KMS-11 (cell line): ENCODE measurements around the gene CACNA1S.

ENCODE experiments used
- H2AFZ ChIP-seq: fragments of 200-600 bp; sonication (generic); 2 replicates; pipeline ENCODE4 v1.6.1; 2016; ENCODE audit warnings: antibody characterized with exemption, mixed run types, low read depth
- H3K27ac ChIP-seq: fragments of 200-600 bp; sonication (generic); 2 replicates; pipeline ENCODE4 v1.6.1; 2016; ENCODE audit warnings: mild to moderate bottlenecking, mixed run types
- H3K27me3 ChIP-seq: fragments of 200-600 bp; sonication (generic); 2 replicates; pipeline ENCODE4 v1.6.1; 2017; ENCODE audit warnings: mild to moderate bottlenecking, low read depth, mixed run types, moderate library complexity; ENCODE audit not compliant: insufficient read depth
- H3K36me3 ChIP-seq: fragments of 200-600 bp; sonication (generic); 2 replicates; pipeline ENCODE4 v1.6.1; 2017; ENCODE audit warnings: mild to moderate bottlenecking, mixed run types; ENCODE audit not compliant: insufficient read depth
- H3K4me1 ChIP-seq: fragments of 200-600 bp; sonication (generic); 2 replicates; pipeline ENCODE4 v1.6.1; 2016; ENCODE audit warnings: mild to moderate bottlenecking, low read depth, mixed run types; ENCODE audit not compliant: poor library complexity, severe bottlenecking
- H3K4me2 ChIP-seq: fragments of 200-600 bp; sonication (generic); 2 replicates; pipeline ENCODE4 v1.7.0; 2016; ENCODE audit warnings: mild to moderate bottlenecking, mixed run types
- H3K4me3 ChIP-seq: fragments of 200-600 bp; sonication (generic); IDR thresholded peaks from 2 replicates; pipeline ENCODE4 v1.6.1; 2017; ENCODE audit warnings: low read depth, low read length, mixed read lengths; ENCODE audit not compliant: insufficient read depth
- H3K79me2 ChIP-seq: fragments of 200-600 bp; sonication (generic); 2 replicates; pipeline ENCODE4 v1.6.1; 2016; ENCODE audit warnings: low read depth, mixed run types; ENCODE audit not compliant: insufficient read depth
- H3K9ac ChIP-seq: fragments of 200-600 bp; sonication (generic); 2 replicates; pipeline ENCODE4 v1.6.1; 2016; ENCODE audit warnings: mild to moderate bottlenecking, mixed run types
- H4K20me1 ChIP-seq: fragments of 200-600 bp; sonication (generic); 2 replicates; pipeline ENCODE4 v1.6.1; 2016; ENCODE audit warnings: mild to moderate bottlenecking, mixed run types; ENCODE audit not compliant: insufficient read depth
- CTCF ChIP-seq: fragments of 200-600 bp; sonication (generic); conservative IDR thresholded peaks from 2 replicates; pipeline ENCODE4 v1.6.1; 2017; ENCODE audit warnings: low read depth, mild to moderate bottlenecking, antibody characterized with exemption, low read length, moderate library complexity, mixed read lengths

CACNA1S gene

DNA sequence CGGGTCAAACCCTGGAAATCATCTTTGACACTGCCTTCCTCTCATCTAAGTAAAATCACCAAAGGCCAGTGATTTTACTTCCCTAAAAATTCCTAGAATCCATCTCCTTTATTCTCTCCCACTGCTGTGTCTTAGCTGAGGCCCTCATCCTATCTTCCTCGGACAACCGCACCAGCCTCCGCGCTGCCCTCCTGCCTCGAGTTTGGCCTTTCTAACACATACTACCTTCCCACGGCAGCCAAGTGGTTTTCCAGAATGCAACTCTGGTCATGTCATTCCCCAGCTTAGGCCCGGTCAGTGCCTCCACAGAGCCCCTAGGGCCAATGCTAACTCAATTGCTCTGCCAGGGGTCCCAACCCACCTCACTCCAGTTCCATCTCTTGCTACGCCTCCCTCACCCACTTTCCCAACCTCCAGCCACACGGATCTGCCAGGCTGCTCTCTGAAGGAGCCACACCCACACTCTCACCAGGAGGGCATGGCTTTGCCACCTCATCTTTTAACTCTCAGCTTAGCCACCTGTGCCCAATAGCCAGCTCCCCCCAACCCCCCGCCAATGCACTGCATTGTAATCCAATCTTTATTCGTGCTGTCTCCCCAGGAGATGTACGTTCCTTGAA, 35.3 kb upstream of the CACNA1S start:
- Histone ChIP-seq H4K20me1 (no peaks in the 10 kb centered on the region), H3K4me3 (no peak overlapping the region), H3K4me1 (no peaks in the 10 kb centered on the region), H2AFZ (no peak overlapping the region), H3K79me2 (no peaks in the 10 kb centered on the region), H3K4me2 (no peak overlapping the region), H3K36me3 (peaks cover 4% of the 10 kb centered on the region; the same call in 1 of the 2 replicates), H3K27ac (no peak overlapping the region), H3K27me3 (no peaks in the 10 kb centered on the region), H3K9ac (no peak overlapping the region)
- TF ChIP-seq CTCF: no peak

DNA sequence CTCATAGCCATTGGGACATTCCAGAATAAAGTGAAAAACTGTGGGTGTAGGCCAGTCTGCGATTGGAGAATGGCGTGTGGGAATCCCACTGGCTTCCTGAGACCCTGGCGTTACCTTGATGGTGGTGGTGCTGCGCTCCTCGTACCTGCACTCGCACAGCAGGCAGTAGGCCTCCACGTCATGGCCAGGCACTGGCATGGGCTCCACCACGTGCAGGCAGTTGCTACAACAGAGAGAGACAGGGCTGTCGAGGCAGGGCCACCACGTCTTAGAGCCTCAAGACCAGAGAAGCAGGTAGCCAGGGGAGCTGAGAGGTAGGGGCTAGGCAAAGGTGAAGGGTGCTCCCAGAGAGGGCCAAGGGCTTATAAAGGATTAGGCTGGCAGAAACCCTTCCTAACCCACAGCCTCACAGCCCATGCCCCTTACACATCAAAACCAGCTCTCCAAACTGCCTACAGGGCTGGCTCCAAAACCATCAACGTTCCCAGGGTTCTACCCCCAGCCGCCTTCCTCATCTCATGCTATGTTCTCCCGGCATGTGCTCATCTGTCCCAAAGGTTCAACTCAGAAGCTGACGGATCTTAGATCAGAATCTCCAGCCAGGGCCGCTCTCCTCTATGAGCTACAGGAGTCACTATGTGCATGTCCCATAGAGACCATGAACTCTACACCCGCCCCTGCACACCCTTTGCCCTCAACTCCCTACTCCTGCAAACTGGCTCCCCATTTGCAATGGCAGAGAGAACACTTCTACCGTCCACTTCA, 34.6 kb upstream of the CACNA1S start:
- H3K9ac ChIP-seq: no peak overlapping the region
- no peaks in the 10 kb centered on the region for H3K27me3 ChIP-seq
- peaks cover 4% of the 10 kb centered on the region; the same call in 1 of the 2 replicates for H3K36me3 ChIP-seq
- H3K4me1 ChIP-seq: no peaks in the 10 kb centered on the region
- no peak overlapping the region for H3K27ac ChIP-seq
- H2AFZ ChIP-seq: no peak overlapping the region
- TF ChIP-seq CTCF: no peak
- H3K79me2 ChIP-seq: no peaks in the 10 kb centered on the region
- no peaks in the 10 kb centered on the region for H4K20me1 ChIP-seq
- H3K4me3 ChIP-seq: no peak overlapping the region
- H3K4me2 ChIP-seq: no peak overlapping the region

GRCh38 chr1:201145816-201146215, 33.6 kb upstream of the CACNA1S start:
- TF ChIP-seq CTCF: no peak
- H4K20me1 ChIP-seq: no peaks in the 10 kb centered on the region
- H2AFZ ChIP-seq: no peak overlapping the region
- H3K27ac ChIP-seq: no peak overlapping the region
- H3K36me3 ChIP-seq: peaks cover 4% of the 10 kb centered on the region; the same call in 1 of the 2 replicates
- H3K27me3 ChIP-seq: no peaks in the 10 kb centered on the region
- H3K79me2 ChIP-seq: no peaks in the 10 kb centered on the region
- H3K4me1 ChIP-seq: no peaks in the 10 kb centered on the region
- H3K4me2 ChIP-seq: no peak overlapping the region
- no peak overlapping the region for H3K4me3 ChIP-seq
- no peak overlapping the region for H3K9ac ChIP-seq

DNA sequence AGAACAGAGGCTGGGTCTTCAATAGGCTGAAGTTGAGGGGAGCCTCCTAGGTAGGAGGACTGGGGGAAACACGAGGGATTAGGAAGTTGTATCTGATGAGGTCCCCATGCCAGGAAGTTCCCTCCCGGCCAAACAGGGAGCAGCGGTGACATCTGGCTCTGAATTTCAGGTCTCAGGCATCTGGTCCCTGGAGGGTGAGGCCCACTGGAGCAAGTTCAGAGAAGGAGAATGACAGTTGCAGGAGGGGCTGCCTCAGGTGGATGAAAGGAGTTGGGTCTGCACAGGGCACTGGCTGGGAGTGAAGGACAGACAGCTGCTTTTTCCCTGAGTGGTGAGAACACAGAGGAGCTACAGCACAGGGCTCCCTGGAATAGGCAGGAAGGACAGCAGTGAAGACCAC, 32.9 kb upstream of the CACNA1S start:
- Histone ChIP-seq H2AFZ (no peak overlapping the region), H3K27ac (no peak overlapping the region), H3K27me3 (no peaks in the 10 kb centered on the region), H3K4me1 (no peaks in the 10 kb centered on the region), H4K20me1 (no peaks in the 10 kb centered on the region), H3K4me2 (no peak overlapping the region), H3K4me3 (no peak overlapping the region), H3K79me2 (no peaks in the 10 kb centered on the region), H3K36me3 (peaks cover 4% of the 10 kb centered on the region; the same call in 1 of the 2 replicates), H3K9ac (no peak overlapping the region)
- no peak for TF ChIP-seq CTCF
